Naive B cell (primary cell): ENCODE results near the gene CRACDL. TPM values are rescaled to one million over a fixed set of nuclear protein-coding genes. Genes with fewer than 3 reads are reported as not detected.

Experiments
- ATAC-seq, 2 donors: fragments of 150-1000 bp; cut with Tn5 transposase; 2 replicates each; pipeline ENCODE4 v1.10.0; 2021; ENCODE audit warnings: low read depth in 2 of 2, mild to moderate bottlenecking in 2 of 2, moderate library complexity in 2 of 2
- DNase-seq: peaks from one replicate; pipeline ENCODE4 v3.0.0; 2022
- H3K27ac Mint-ChIP-seq, 6 donors: one replicate each; pipeline ENCODE4 v1.8.0; 2020 to 2022; ENCODE audit warnings: mild to moderate bottlenecking in 6 of 6, mixed read lengths in 6 of 6, moderate library complexity in 5 of 6, inconsistent platforms in 2 of 6
- H3K27me3 Mint-ChIP-seq, 3 donors: one replicate each; pipeline ENCODE4 v1.8.0; 2021 to 2022; ENCODE audit warnings: mixed read lengths in 3 of 3, mild to moderate bottlenecking in 1 of 3
- H3K36me3 Mint-ChIP-seq, 2 donors: one replicate each; pipeline ENCODE4 v1.8.0; 2020 to 2022; ENCODE audit warnings: mixed read lengths in 2 of 2, inconsistent platforms in 1 of 2, mild to moderate bottlenecking in 1 of 2
- H3K4me1 Mint-ChIP-seq, 3 donors: one replicate each; pipeline ENCODE4 v1.8.0; 2020 to 2022; ENCODE audit warnings: mixed read lengths in 3 of 3, inconsistent platforms in 1 of 3, mild to moderate bottlenecking in 1 of 3, moderate library complexity in 1 of 3
- H3K4me3 Mint-ChIP-seq, 8 donors: one replicate each; pipeline ENCODE4 v1.8.0; 2020 to 2022; ENCODE audit warnings: mild to moderate bottlenecking in 8 of 8, mixed read lengths in 8 of 8, moderate library complexity in 8 of 8, inconsistent platforms in 2 of 8
- H3K9me3 Mint-ChIP-seq, 7 donors: one replicate each; pipeline ENCODE4 v1.8.0; 2020 to 2022; ENCODE audit warnings: mixed read lengths in 7 of 7, mild to moderate bottlenecking in 5 of 7, inconsistent platforms in 2 of 7, moderate library complexity in 1 of 7
- polyA plus RNA-seq, 6 donors: library from polyadenylated mRNA; unstranded; fragments of 300-500 nt; fragmentation: Illumina TruSeq; gene quantifications; one replicate each; pipeline ENCODE4 v1.2.3, GENCODE V29; 2021; ENCODE audit warnings: low read depth in 6 of 6

Gene CRACDL
- polyA plus RNA-seq, 6 donors from 2014 or later: not detected

GRCh38 chr2:98870516-98871158, 65.4 kb downstream of the CRACDL start:
- ATAC-seq: no peak
- H3K9me3 Mint-ChIP-seq: no peaks in the 10 kb centered on the region
- no peak for DNase-seq

GRCh38 chr2:98869870-98870269, 66.2 kb downstream of the CRACDL start:
- no peak for ATAC-seq
- Mint-ChIP-seq H3K4me3 (no peak overlapping the region), H3K36me3 (no peaks in the 10 kb centered on the region), H3K9me3 (no peaks in the 10 kb centered on the region), H3K27me3 (peaks cover 6 to 12% (median 11%) of the 10 kb centered on the region in 3 donors), H3K4me1 (peaks cover 0 to 4% (median 0%) of the 10 kb centered on the region in 3 donors), H3K27ac (no peak overlapping the region)
- DNase-seq: no peak

More at GRCh38 chr2:98870516-98871158, 65.4 kb downstream of the CRACDL start:
- Mint-ChIP-seq H3K27ac (peak overlapping the region in 1 of 6 donors; percentile 6), H3K36me3 (no peaks in the 10 kb centered on the region), H3K4me3 (no peak overlapping the region), H3K27me3 (peaks cover 0 to 11% (median 5%) of the 10 kb centered on the region in 3 donors), H3K4me1 (peaks cover 0 to 4% (median 0%) of the 10 kb centered on the region in 3 donors)

GRCh38 chr2:98869272-98869641, 66.8 kb downstream of the CRACDL start:
- no peak overlapping the region for H3K4me3 Mint-ChIP-seq
- no peaks in the 10 kb centered on the region for H3K36me3 Mint-ChIP-seq
- H3K4me1 Mint-ChIP-seq: peaks cover 0 to 4% (median 0%) of the 10 kb centered on the region in 3 donors
- H3K9me3 Mint-ChIP-seq: peaks cover 0 to 1% (median 0%) of the 10 kb centered on the region in 7 donors
- DNase-seq (no peak), ATAC-seq (no peak)
- H3K27ac Mint-ChIP-seq: peak overlapping the region in 1 of 6 donors; percentile 47
- H3K27me3 Mint-ChIP-seq: peaks cover 7 to 13% (median 11%) of the 10 kb centered on the region in 3 donors

- Mint-ChIP-seq H3K4me3 (no peak overlapping the region), H3K36me3 (peaks cover 0 to 3% of the 10 kb centered on the region in 2 donors), H3K27ac (no peak overlapping the region), H3K9me3 (peaks cover 0 to 7% (median 2%) of the 10 kb centered on the region in 7 donors), H3K4me1 (peaks cover 0 to 4% (median 0%) of the 10 kb centered on the region in 3 donors), H3K27me3 (peaks cover 11 to 17% (median 11%) of the 10 kb centered on the region in 3 donors)
- ATAC-seq: no peak
- DNase-seq: no peak
These were observed 67.3 kb downstream of the CRACDL start for GRCh38 chr2:98868548-98869271.

GRCh38 chr2:98867539-98868309, 68.3 kb downstream of the CRACDL start:
- ATAC-seq (no peak), DNase-seq (no peak)
- Mint-ChIP-seq H3K36me3 (peaks cover 0 to 10% of the 10 kb centered on the region in 2 donors), H3K9me3 (peaks cover 4 to 16% (median 6%) of the 10 kb centered on the region in 7 donors), H3K27ac (no peak overlapping the region), H3K4me3 (no peak overlapping the region), H3K4me1 (peaks cover 0 to 4% (median 0%) of the 10 kb centered on the region in 3 donors), H3K27me3 (peaks cover 7 to 19% (median 15%) of the 10 kb centered on the region in 3 donors)

- Mint-ChIP-seq H3K27me3 (peaks cover 4 to 23% (median 15%) of the 10 kb centered on the region in 3 donors), H3K4me3 (no peak overlapping the region), H3K9me3 (peaks cover 12 to 33% (median 22%) of the 10 kb centered on the region in 7 donors), H3K36me3 (peaks cover 0 to 24% of the 10 kb centered on the region in 2 donors), H3K4me1 (peaks cover 0 to 4% (median 0%) of the 10 kb centered on the region in 3 donors), H3K27ac (no peak overlapping the region)
- DNase-seq: no peak
- no peak for ATAC-seq
These were observed 70.0 kb downstream of the CRACDL start for GRCh38 chr2:98866033-98866432.

- no peak for ATAC-seq
- no peak overlapping the region for H3K27ac Mint-ChIP-seq
- peaks cover 17 to 78% (median 58%) of the 10 kb centered on the region in 7 donors for H3K9me3 Mint-ChIP-seq
- no peaks in the 10 kb centered on the region for H3K4me1 Mint-ChIP-seq
- peaks cover 0 to 24% of the 10 kb centered on the region in 2 donors for H3K36me3 Mint-ChIP-seq
- DNase-seq: no peak
- H3K4me3 Mint-ChIP-seq: no peak overlapping the region
- peaks cover 14 to 28% (median 21%) of the 10 kb centered on the region in 3 donors for H3K27me3 Mint-ChIP-seq
These were observed 74.4 kb downstream of the CRACDL start for GRCh38 chr2:98861601-98862000.

GRCh38 chr2:98859323-98859722, 76.7 kb downstream of the CRACDL start:
- Mint-ChIP-seq H3K27ac (no peak overlapping the region), H3K36me3 (peaks cover 8 to 36% of the 10 kb centered on the region in 2 donors), H3K4me1 (no peaks in the 10 kb centered on the region), H3K4me3 (no peak overlapping the region), H3K27me3 (peaks cover 14 to 23% (median 19%) of the 10 kb centered on the region in 3 donors), H3K9me3 (peaks cover 17 to 98% (median 72%) of the 10 kb centered on the region in 7 donors)
- ATAC-seq: no peak
- DNase-seq: no peak

- no peak overlapping the region for H3K4me3 Mint-ChIP-seq
These were observed 79.0 kb downstream of the CRACDL start for GRCh38 chr2:98857001-98857400.

GRCh38 chr2:98854682-98855081, 81.3 kb downstream of the CRACDL start:
- ATAC-seq: no peak
- Mint-ChIP-seq H3K27ac (no peak overlapping the region), H3K4me3 (no peak overlapping the region), H3K27me3 (peaks cover 28 to 55% (median 44%) of the 10 kb centered on the region in 3 donors), H3K9me3 (peaks cover 3 to 62% (median 40%) of the 10 kb centered on the region in 7 donors), H3K36me3 (peaks cover 8 to 12% of the 10 kb centered on the region in 2 donors), H3K4me1 (no peaks in the 10 kb centered on the region)
- DNase-seq: no peak

More at GRCh38 chr2:98857001-98857400, 79.0 kb downstream of the CRACDL start:
- Mint-ChIP-seq H3K4me1 (no peaks in the 10 kb centered on the region), H3K36me3 (peaks cover 8 to 19% of the 10 kb centered on the region in 2 donors), H3K27me3 (peaks cover 20 to 32% (median 26%) of the 10 kb centered on the region in 3 donors), H3K9me3 (peaks cover 8 to 85% (median 62%) of the 10 kb centered on the region in 7 donors), H3K27ac (peak overlapping the region in 1 of 6 donors; percentile 34)
- ATAC-seq: no peak
- DNase-seq: no peak

GRCh38 chr2:98852932-98853331, 83.1 kb downstream of the CRACDL start:
- H3K4me3 Mint-ChIP-seq: no peak overlapping the region
- no peak overlapping the region for H3K27ac Mint-ChIP-seq
- no peak for ATAC-seq
- H3K36me3 Mint-ChIP-seq: peaks cover 8 to 12% of the 10 kb centered on the region in 2 donors
- H3K4me1 Mint-ChIP-seq: no peaks in the 10 kb centered on the region
- peaks cover 0 to 45% (median 26%) of the 10 kb centered on the region in 7 donors for H3K9me3 Mint-ChIP-seq
- peaks cover 29 to 59% (median 48%) of the 10 kb centered on the region in 3 donors for H3K27me3 Mint-ChIP-seq
- DNase-seq: no peak

- no peak for DNase-seq
- Mint-ChIP-seq H3K27me3 (peaks cover 38 to 51% (median 49%) of the 10 kb centered on the region in 3 donors), H3K36me3 (no peaks in the 10 kb centered on the region), H3K4me3 (no peak overlapping the region), H3K27ac (no peak overlapping the region), H3K9me3 (peaks cover 0 to 16% (median 5%) of the 10 kb centered on the region in 7 donors), H3K4me1 (no peaks in the 10 kb centered on the region)
- no peak for ATAC-seq
These were observed 86.0 kb downstream of the CRACDL start for GRCh38 chr2:98850074-98850473.

GRCh38 chr2:98849113-98849512, 86.9 kb downstream of the CRACDL start:
- Mint-ChIP-seq H3K27me3 (peaks cover 33 to 58% (median 51%) of the 10 kb centered on the region in 3 donors), H3K4me3 (no peak overlapping the region), H3K27ac (no peak overlapping the region), H3K36me3 (no peaks in the 10 kb centered on the region), H3K9me3 (peaks cover 0 to 10% (median 2%) of the 10 kb centered on the region in 7 donors), H3K4me1 (no peaks in the 10 kb centered on the region)
- no peak for ATAC-seq
- no peak for DNase-seq
